ENCODE measurements around the gene ARL6IP1. TPM values are rescaled to one million over a fixed set of nuclear protein-coding genes. Genes with fewer than 3 reads are reported as not detected.

Gene ARL6IP1
- total RNA-seq, 1 donor from 2014 or later = 22.5 TPM

DNA sequence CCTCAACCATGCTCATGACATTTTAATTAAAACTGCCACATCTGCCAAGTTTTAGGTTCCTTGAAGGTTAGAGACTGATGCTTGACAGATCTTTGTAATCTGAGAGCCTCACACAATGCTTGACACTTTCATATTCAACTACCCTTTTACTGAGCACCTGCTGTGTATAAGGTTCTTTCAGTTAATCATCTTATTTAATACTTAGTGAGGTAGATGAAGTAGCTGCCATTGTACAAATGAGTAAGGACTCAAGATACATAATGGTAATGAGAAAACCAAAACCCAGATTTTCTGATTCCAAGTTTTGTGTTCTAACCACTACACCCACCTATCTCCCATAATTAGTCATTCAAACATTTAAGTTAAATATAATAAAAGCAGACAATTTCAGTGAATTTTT is 35.4 kb upstream of the ARL6IP1 start:
- Histone ChIP-seq H3K4me3 (no peak overlapping the region), H3K27me3 (ENCODE audit: low read depth) (no peaks in the 10 kb centered on the region), H3K27ac (replicated peaks) (no peak overlapping the region), H3K36me3 (peaks cover 100% of the 10 kb centered on the region), H3K9me3 (replicated peaks) (no peaks in the 10 kb centered on the region), H3K4me1 (no peaks in the 10 kb centered on the region)
- TF ChIP-seq, protein P1, sequence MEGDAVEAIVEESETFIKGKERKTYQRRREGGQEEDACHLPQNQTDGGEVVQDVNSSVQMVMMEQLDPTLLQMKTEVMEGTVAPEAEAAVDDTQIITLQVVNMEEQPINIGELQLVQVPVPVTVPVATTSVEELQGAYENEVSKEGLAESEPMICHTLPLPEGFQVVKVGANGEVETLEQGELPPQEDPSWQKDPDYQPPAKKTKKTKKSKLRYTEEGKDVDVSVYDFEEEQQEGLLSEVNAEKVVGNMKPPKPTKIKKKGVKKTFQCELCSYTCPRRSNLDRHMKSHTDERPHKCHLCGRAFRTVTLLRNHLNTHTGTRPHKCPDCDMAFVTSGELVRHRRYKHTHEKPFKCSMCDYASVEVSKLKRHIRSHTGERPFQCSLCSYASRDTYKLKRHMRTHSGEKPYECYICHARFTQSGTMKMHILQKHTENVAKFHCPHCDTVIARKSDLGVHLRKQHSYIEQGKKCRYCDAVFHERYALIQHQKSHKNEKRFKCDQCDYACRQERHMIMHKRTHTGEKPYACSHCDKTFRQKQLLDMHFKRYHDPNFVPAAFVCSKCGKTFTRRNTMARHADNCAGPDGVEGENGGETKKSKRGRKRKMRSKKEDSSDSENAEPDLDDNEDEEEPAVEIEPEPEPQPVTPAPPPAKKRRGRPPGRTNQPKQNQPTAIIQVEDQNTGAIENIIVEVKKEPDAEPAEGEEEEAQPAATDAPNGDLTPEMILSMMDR (IDR thresholded peaks at IDR 0.05; ENCODE audit: borderline replicate concordance) = no peak
- no peak for DNase-seq
- intact Hi-C loops (cut with micrococcal nuclease) = no loop called here

- Histone ChIP-seq H3K27ac (replicated peaks) (no peak overlapping the region), H3K36me3 (peaks cover 100% of the 10 kb centered on the region), H3K4me3 (no peak overlapping the region), H3K9me3 (replicated peaks) (no peaks in the 10 kb centered on the region), H3K27me3 (ENCODE audit: low read depth) (no peaks in the 10 kb centered on the region), H3K4me1 (no peaks in the 10 kb centered on the region)
- intact Hi-C loops (cut with micrococcal nuclease) = no loop called here
- TF ChIP-seq, protein P1 (IDR thresholded peaks at IDR 0.05; ENCODE audit: borderline replicate concordance) = no peak
- no peak for DNase-seq
Observed at GRCh38 chr16:18834864-18835263, 33.5 kb upstream of the ARL6IP1 start.

GRCh38 chr16:18833707-18834505 is 32.6 kb upstream of the ARL6IP1 start:
- no peak for DNase-seq
- no peak overlapping the region for H3K27ac ChIP-seq (replicated peaks)
- no peaks in the 10 kb centered on the region for H3K27me3 ChIP-seq (ENCODE audit: low read depth)
- H3K36me3 ChIP-seq = peaks cover 100% of the 10 kb centered on the region
- intact Hi-C loops (cut with micrococcal nuclease) = no loop called here
- TF ChIP-seq, protein P1 (IDR thresholded peaks at IDR 0.05; ENCODE audit: borderline replicate concordance) = no peak
- no peaks in the 10 kb centered on the region for H3K9me3 ChIP-seq (replicated peaks)
- no peaks in the 10 kb centered on the region for H3K4me1 ChIP-seq
- H3K4me3 ChIP-seq = no peak overlapping the region

GRCh38 chr16:18832613-18833012 is 31.3 kb upstream of the ARL6IP1 start:
- Histone ChIP-seq H3K9me3 (replicated peaks) (no peaks in the 10 kb centered on the region), H3K27me3 (ENCODE audit: low read depth) (no peaks in the 10 kb centered on the region), H3K4me3 (no peak overlapping the region), H3K4me1 (no peaks in the 10 kb centered on the region), H3K36me3 (peaks cover 100% of the 10 kb centered on the region), H3K27ac (replicated peaks) (no peak overlapping the region)
- intact Hi-C loops (cut with micrococcal nuclease) = no loop called here
- TF ChIP-seq, protein P1 (IDR thresholded peaks at IDR 0.05; ENCODE audit: borderline replicate concordance) = no peak
- no peak for DNase-seq

DNA sequence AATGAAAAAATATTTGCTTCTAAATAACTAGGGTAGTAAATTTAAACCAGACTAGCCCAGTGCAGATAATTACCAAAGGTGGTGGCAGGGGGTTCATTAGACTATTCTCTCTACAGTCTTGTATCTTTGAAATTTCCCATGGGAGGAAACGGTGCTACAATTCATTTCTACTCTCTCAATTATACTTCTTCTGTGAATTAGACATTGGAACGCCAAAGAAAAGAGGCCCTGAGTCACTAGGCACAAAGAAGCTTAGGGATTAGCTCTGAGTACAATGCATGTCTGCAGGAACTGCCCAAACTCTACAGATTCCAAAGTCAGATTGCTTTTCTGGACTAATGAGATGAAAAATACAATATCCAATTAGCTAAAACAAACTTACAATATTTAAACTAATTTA is 30.7 kb upstream of the ARL6IP1 start:
- intact Hi-C loops (cut with micrococcal nuclease) = no loop called here
- Histone ChIP-seq H3K27me3 (ENCODE audit: low read depth) (no peaks in the 10 kb centered on the region), H3K27ac (replicated peaks) (no peak overlapping the region), H3K36me3 (peaks cover 98% of the 10 kb centered on the region), H3K4me3 (no peak overlapping the region), H3K4me1 (no peaks in the 10 kb centered on the region), H3K9me3 (replicated peaks) (no peaks in the 10 kb centered on the region)
- DNase-seq = no peak
- TF ChIP-seq, protein P1 (IDR thresholded peaks at IDR 0.05; ENCODE audit: borderline replicate concordance) = no peak

Data from left ventricle myocardium inferior (tissue), 1 donor.